HUES64 (cell line): Measurements from ENCODE around the gene WLS.

Experiments used
- H3K27ac ChIP-seq: 2 replicates; pipeline ENCODE4 v1.7.0; 2013; ENCODE audit warnings: low read depth, low read length, inconsistent platforms
- H3K27me3 ChIP-seq: 2 replicates; pipeline ENCODE4 v1.6.1; 2013; ENCODE audit warnings: mild to moderate bottlenecking, low read length; ENCODE audit not compliant: insufficient read depth
- H3K36me3 ChIP-seq: 2 replicates; pipeline ENCODE4 v1.6.1; 2013; ENCODE audit warnings: mild to moderate bottlenecking, low read length; ENCODE audit not compliant: insufficient read depth
- H3K4me1 ChIP-seq: 2 replicates; pipeline ENCODE4 v1.6.1; 2013; ENCODE audit warnings: mild to moderate bottlenecking, low read length, moderate library complexity; ENCODE audit not compliant: insufficient read depth
- H3K4me3 ChIP-seq: 2 replicates; pipeline ENCODE4 v1.5.1; 2013; ENCODE audit warnings: mild to moderate bottlenecking, low read length, moderate library complexity
- H3K9ac ChIP-seq: 2 replicates; pipeline ENCODE4 v1.6.1; 2013; ENCODE audit warnings: mild to moderate bottlenecking, low read depth, low read length
- H3K9me3 ChIP-seq: 2 replicates; pipeline ENCODE4 v1.6.1; 2013; ENCODE audit warnings: low read depth, low read length; ENCODE audit not compliant: insufficient read depth
- WGBS: fragments of 150-250, 120-280 bp; methylation state at CpG from one replicate; pipeline ENCODE4 v1.1.7; 2013; ENCODE audit warnings: missing lambda C conversion rate; 5-methylcytosine and 5-hydroxymethylcytosine counted together

The WLS gene

GRCh38 chr1:68197891-68198290 is 34.4 kb downstream of the WLS start:
- Histone ChIP-seq H3K36me3 (peaks cover 4% of the 10 kb centered on the region; the same call in 1 of the 2 replicates), H3K4me3 (no peak overlapping the region), H3K27me3 (no peaks in the 10 kb centered on the region), H3K9me3 (no peaks in the 10 kb centered on the region), H3K4me1 (peaks cover 35% of the 10 kb centered on the region), H3K9ac (no peak overlapping the region), H3K27ac (no peak overlapping the region; the same call in 1 of the 2 replicates)
- WGBS, result 64% methylated on average over 1 of the region's 1 CpG

- H3K4me3 ChIP-seq, result no peak overlapping the region
- H3K36me3 ChIP-seq, result peaks cover 4% of the 10 kb centered on the region; the same call in 1 of the 2 replicates
- no peak overlapping the region for H3K9ac ChIP-seq
- 81% methylated on average over 2 of the region's 2 CpGs for WGBS
- peaks cover 35% of the 10 kb centered on the region for H3K4me1 ChIP-seq
- H3K27ac ChIP-seq, result no peak overlapping the region
- no peaks in the 10 kb centered on the region for H3K27me3 ChIP-seq
- no peaks in the 10 kb centered on the region for H3K9me3 ChIP-seq
These were observed 34.9 kb downstream of the WLS start for GRCh38 chr1:68197461-68197860.

GRCh38 chr1:68196676-68197075 is 35.6 kb downstream of the WLS start:
- no peak overlapping the region for H3K9ac ChIP-seq

DNA sequence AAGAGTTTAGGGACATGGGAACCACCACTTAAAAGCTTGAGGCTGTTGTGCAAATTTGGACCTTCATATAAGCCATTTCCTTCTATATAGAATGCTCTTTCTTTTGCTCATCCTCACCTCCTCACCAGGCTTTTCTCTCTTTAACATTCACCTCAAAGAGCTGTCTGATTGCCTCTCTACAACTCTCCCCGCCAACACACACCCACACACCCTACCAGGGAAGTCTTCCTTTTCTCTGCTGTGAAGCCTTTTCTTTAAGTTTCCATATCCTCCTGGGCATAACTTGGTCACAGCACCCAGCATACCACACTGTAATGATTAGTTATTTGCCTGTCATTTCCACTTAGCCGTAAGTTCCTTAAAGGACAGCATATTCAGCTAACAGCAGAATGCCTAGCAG is 40.6 kb downstream of the WLS start:
- Histone ChIP-seq H3K4me1 (peaks cover 1% of the 10 kb centered on the region; the same call in 1 of the 2 replicates), H3K9ac (no peak overlapping the region), H3K9me3 (no peaks in the 10 kb centered on the region), H3K27me3 (no peaks in the 10 kb centered on the region), H3K27ac (no peak overlapping the region), H3K4me3 (no peak overlapping the region), H3K36me3 (peaks cover 23% of the 10 kb centered on the region; the same call in 1 of the 2 replicates)
- WGBS, result 97% methylated on average over 2 of the region's 2 CpGs

More at GRCh38 chr1:68196676-68197075, 35.6 kb downstream of the WLS start:
- Histone ChIP-seq H3K27ac (no peak overlapping the region), H3K27me3 (no peaks in the 10 kb centered on the region), H3K4me3 (no peak overlapping the region), H3K9me3 (no peaks in the 10 kb centered on the region), H3K36me3 (peaks cover 8% of the 10 kb centered on the region; the same call in 1 of the 2 replicates), H3K4me1 (peaks cover 35% of the 10 kb centered on the region)
- 89% methylated on average over 3 of the region's 3 CpGs for WGBS

DNA sequence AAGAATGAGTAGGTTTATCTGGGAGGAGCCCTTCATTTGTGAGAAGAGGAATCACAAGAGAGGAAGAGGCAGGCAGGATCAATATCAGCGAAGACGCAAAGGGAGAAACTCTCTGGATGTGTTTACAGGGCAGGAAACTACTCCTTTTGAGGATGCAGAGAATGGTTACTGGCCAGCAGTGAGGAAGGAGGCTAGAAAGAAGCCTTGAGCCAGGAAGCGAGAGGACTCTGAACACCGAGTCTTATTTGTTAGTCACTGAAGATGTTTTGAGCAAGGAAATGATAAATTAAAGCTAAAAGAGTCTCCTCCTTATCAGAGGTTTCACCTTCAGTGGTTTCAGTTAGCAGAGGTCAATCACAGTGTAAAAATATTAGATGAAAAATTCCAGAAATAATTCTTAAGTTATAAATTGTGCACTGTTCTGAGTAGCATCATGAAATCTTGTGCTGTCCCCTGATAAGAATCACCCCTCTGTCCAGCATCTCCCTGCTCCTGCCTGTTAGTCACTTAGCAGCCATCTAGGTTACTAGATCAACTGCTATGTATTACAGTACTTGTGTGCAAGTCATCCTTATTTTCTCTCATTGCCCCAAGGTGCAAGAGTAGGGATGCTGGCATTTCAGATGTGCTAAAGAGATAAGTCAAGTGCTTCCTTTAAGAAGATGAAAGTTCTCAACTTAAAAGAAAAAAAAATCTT is 43.5 kb downstream of the WLS start:
- Histone ChIP-seq H3K9ac (no peak overlapping the region), H3K4me3 (no peak overlapping the region), H3K36me3 (peaks cover 24% of the 10 kb centered on the region; the same call in 1 of the 2 replicates), H3K27ac (no peak overlapping the region), H3K27me3 (no peaks in the 10 kb centered on the region), H3K4me1 (no peaks in the 10 kb centered on the region), H3K9me3 (no peaks in the 10 kb centered on the region)
- WGBS, result 93% methylated on average over 4 of the region's 4 CpGs

GRCh38 chr1:68188060-68188538 is 44.2 kb downstream of the WLS start:
- Histone ChIP-seq H3K4me1 (no peaks in the 10 kb centered on the region), H3K9ac (no peak overlapping the region), H3K36me3 (peaks cover 22% of the 10 kb centered on the region; the same call in 1 of the 2 replicates), H3K4me3 (no peak overlapping the region), H3K27ac (no peak overlapping the region), H3K9me3 (no peaks in the 10 kb centered on the region), H3K27me3 (no peaks in the 10 kb centered on the region)
- WGBS, result 95% methylated on average over 3 of the region's 3 CpGs

DNA sequence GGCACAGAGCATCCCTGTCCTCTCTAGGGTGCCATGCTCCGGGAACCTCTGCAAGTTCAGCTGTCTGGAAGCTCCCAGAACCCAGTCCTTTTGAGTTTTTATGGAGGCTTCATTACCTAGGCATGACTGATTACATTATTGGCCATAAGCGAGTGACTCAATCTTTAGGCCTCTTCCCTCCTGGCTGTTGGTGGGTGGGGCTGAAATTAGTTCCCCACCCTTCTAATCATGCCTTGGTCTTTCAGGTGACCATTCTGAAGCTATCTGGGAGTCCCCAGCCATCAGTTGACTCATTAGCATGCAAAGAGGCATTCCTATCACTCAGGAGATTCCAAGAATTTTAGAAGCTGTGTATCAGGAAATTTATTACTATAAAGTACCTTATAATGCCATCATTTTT is 46.6 kb downstream of the WLS start:
- peaks cover 11% of the 10 kb centered on the region; the same call in 1 of the 2 replicates for H3K36me3 ChIP-seq
- H3K4me3 ChIP-seq, result no peak overlapping the region
- H3K27me3 ChIP-seq, result no peaks in the 10 kb centered on the region
- no peak overlapping the region for H3K27ac ChIP-seq
- WGBS, result 69% methylated on average over 2 of the region's 2 CpGs
- H3K9ac ChIP-seq, result no peak overlapping the region
- no peaks in the 10 kb centered on the region for H3K9me3 ChIP-seq
- H3K4me1 ChIP-seq, result no peaks in the 10 kb centered on the region

DNA sequence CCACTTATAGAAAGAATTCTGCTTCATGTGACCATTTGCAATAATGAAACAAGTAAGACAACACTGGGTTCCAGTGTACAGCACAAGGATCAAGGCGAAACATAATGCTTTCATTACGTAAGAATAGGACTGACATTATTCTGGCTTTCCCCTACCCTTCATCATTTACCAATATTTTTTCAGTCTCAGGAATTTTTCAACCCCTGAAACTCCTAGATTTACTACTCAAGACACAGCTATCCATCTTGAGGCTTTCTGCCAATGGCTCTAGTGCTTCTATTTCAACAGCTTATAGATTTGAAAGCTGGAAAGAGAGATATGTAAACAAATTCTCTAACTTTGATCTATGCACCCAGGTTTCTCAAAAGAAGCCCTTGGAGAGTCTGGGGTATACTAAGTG is 48.4 kb downstream of the WLS start:
- 95% methylated on average over 2 of the region's 2 CpGs for WGBS
- Histone ChIP-seq H3K9me3 (no peaks in the 10 kb centered on the region), H3K9ac (no peak overlapping the region), H3K4me1 (no peaks in the 10 kb centered on the region), H3K27me3 (no peaks in the 10 kb centered on the region), H3K27ac (no peak overlapping the region), H3K36me3 (peaks cover 3% of the 10 kb centered on the region; the same call in 1 of the 2 replicates), H3K4me3 (no peak overlapping the region)

- Histone ChIP-seq H3K4me3 (no peak overlapping the region), H3K4me1 (no peaks in the 10 kb centered on the region), H3K27me3 (no peaks in the 10 kb centered on the region), H3K9ac (no peak overlapping the region), H3K27ac (no peak overlapping the region), H3K9me3 (no peaks in the 10 kb centered on the region), H3K36me3 (peaks cover 2% of the 10 kb centered on the region; the same call in 1 of the 2 replicates)
- 91% methylated on average over 1 of the region's 1 CpG for WGBS
These were observed 51.2 kb downstream of the WLS start for GRCh38 chr1:68181165-68181556.

GRCh38 chr1:68180441-68181164 is 51.7 kb downstream of the WLS start:
- Histone ChIP-seq H3K4me3 (no peak overlapping the region), H3K9ac (no peak overlapping the region), H3K36me3 (no peaks in the 10 kb centered on the region; the same call in 1 of the 2 replicates), H3K4me1 (no peaks in the 10 kb centered on the region), H3K27me3 (no peaks in the 10 kb centered on the region), H3K9me3 (no peaks in the 10 kb centered on the region), H3K27ac (no peak overlapping the region)

GRCh38 chr1:68178821-68179490 is 53.4 kb downstream of the WLS start:
- H3K36me3 ChIP-seq, result no peaks in the 10 kb centered on the region
- H3K27me3 ChIP-seq, result no peaks in the 10 kb centered on the region
- H3K4me1 ChIP-seq, result no peaks in the 10 kb centered on the region; the same call in 1 of the 2 replicates
- H3K9me3 ChIP-seq, result no peaks in the 10 kb centered on the region
- no peak overlapping the region for H3K27ac ChIP-seq
- H3K9ac ChIP-seq, result no peak overlapping the region
- H3K4me3 ChIP-seq, result no peak overlapping the region
- WGBS, result 93% methylated on average over 4 of the region's 4 CpGs
